CMK (cell line): Measurements from ENCODE around the gene CDYL2.
"Not testable (repeated sequence)": the region's sequence is repeated elsewhere in the genome, so short reads cannot be mapped to it uniquely, and the experiment has no call there.

ENCODE experiments used
- DNase-seq: peaks from one replicate; pipeline ENCODE4 v3.0.0-alpha.2; 2010; ENCODE audit warnings: low read depth

The CDYL2 gene

GRCh38 chr16:80743273-80743672 is 61.1 kb downstream of the CDYL2 start:
- DNase-seq: no peak

GRCh38 chr16:80742331-80742730 is 62.1 kb downstream of the CDYL2 start:
- DNase-seq: no peak

GRCh38 chr16:80741724-80742123 is 62.7 kb downstream of the CDYL2 start:
- no peak for DNase-seq

GRCh38 chr16:80739523-80739922 is 64.9 kb downstream of the CDYL2 start:
- DNase-seq: no peak

GRCh38 chr16:80738521-80738920 is 65.9 kb downstream of the CDYL2 start:
- DNase-seq: no peak

- no peak for DNase-seq
Observed at GRCh38 chr16:80735846-80736245, 68.6 kb downstream of the CDYL2 start.

GRCh38 chr16:80733407-80733806 is 71.0 kb downstream of the CDYL2 start:
- no peak for DNase-seq

GRCh38 chr16:80731915-80732314 is 72.5 kb downstream of the CDYL2 start:
- DNase-seq: no peak

- DNase-seq: not testable (repeated sequence)
Observed at GRCh38 chr16:80727066-80727763, 77.2 kb downstream of the CDYL2 start.

GRCh38 chr16:80725566-80726162 is 78.7 kb downstream of the CDYL2 start:
- no peak for DNase-seq

- DNase-seq: no peak
Observed at GRCh38 chr16:80723981-80724380, 80.4 kb downstream of the CDYL2 start.

- no peak for DNase-seq
Observed at GRCh38 chr16:80723091-80723490, 81.3 kb downstream of the CDYL2 start.

- DNase-seq: no peak
Observed at GRCh38 chr16:80720804-80721371, 83.5 kb downstream of the CDYL2 start.

GRCh38 chr16:80719573-80719972 is 84.8 kb downstream of the CDYL2 start:
- no peak for DNase-seq

- DNase-seq: no peak
Observed at GRCh38 chr16:80718480-80719220, 85.7 kb downstream of the CDYL2 start.

GRCh38 chr16:80717611-80718010 is 86.8 kb downstream of the CDYL2 start:
- no peak for DNase-seq

- DNase-seq: no peak
Observed at GRCh38 chr16:80716564-80717139, 87.7 kb downstream of the CDYL2 start.

GRCh38 chr16:80711406-80711805 is 93.0 kb downstream of the CDYL2 start:
- DNase-seq: no peak

GRCh38 chr16:80710918-80711317 is 93.5 kb downstream of the CDYL2 start:
- no peak for DNase-seq

GRCh38 chr16:80708823-80709222 is 95.6 kb downstream of the CDYL2 start:
- DNase-seq: no peak

GRCh38 chr16:80707686-80708085 is 96.7 kb downstream of the CDYL2 start:
- no peak for DNase-seq

- no peak for DNase-seq
Observed at GRCh38 chr16:80705596-80705995, 98.8 kb downstream of the CDYL2 start.
